ENCODE data around the gene CYP4A11. TPM values are rescaled to one million over a fixed set of nuclear protein-coding genes. Genes with fewer than 3 reads are reported as not detected.

CYP4A11 gene
- total RNA-seq, 1 experiment from 2014 or later, result not detected

DNA sequence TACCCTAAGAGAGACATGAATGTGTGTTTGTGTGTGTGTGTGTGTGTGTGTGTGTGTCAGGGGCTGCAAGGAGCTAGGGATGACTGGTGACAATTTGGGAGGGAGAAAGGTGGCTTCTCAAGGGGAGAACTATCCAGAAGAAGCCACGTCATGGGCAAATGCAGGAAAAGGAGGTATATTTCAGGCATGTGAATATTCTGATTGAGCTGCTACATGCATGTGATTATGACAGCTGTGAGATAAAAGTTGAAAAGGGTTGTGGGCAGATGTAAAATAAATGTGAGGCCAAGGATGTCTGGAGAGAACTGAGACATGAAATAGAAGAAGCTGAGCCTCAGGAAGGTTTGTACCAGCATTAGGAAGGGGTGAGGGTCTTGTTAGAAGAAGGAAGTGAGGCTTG is 4.5 kb downstream of the CYP4A11 start:
- Histone ChIP-seq H3K18ac (ENCODE audit: insufficient read length, low read depth, low read length) (no peak overlapping the region), H3K4ac (ENCODE audit: low read depth, low read length) (no peak overlapping the region), H3K9me3 (ENCODE audit: control insufficient read depth, low read depth, low read length) (no peaks in the 10 kb centered on the region), H3K4me2 (ENCODE audit: insufficient read depth, insufficient read length, low read length) (no peak overlapping the region), H4K91ac (ENCODE audit: insufficient read length, low read depth, low read length) (no peak overlapping the region), H2AK5ac (ENCODE audit: insufficient read length, low read length) (no peak overlapping the region), H2BK15ac (ENCODE audit: low read depth, low read length) (no peak overlapping the region), H2BK5ac (ENCODE audit: insufficient read length, low read length) (no peak overlapping the region), H4K20me1 (ENCODE audit: control insufficient read depth, insufficient read depth, insufficient read length) (no peaks in the 10 kb centered on the region), H3K56ac (ENCODE audit: insufficient read length, low read depth, low read length) (no peak overlapping the region), H2BK120ac (ENCODE audit: low read depth, low read length, poor library complexity, severe bottlenecking) (no peak overlapping the region), H3K27ac (ENCODE audit: insufficient read length, low read depth, low read length) (no peak overlapping the region), H2BK12ac (ENCODE audit: insufficient read length, low read depth, low read length) (no peak overlapping the region), H3T11ph (ENCODE audit: low read length) (no peak overlapping the region), H3K23me2 (ENCODE audit: insufficient read length, low read depth, low read length, poor library complexity, severe bottlenecking) (no peaks in the 10 kb centered on the region), H3K27me3 (ENCODE audit: insufficient read depth, low read length) (no peaks in the 10 kb centered on the region), H3K79me2 (ENCODE audit: insufficient read depth, low read length) (no peaks in the 10 kb centered on the region), H3K14ac (ENCODE audit: insufficient read depth, low read length) (no peak overlapping the region), H2BK20ac (ENCODE audit: low read depth, low read length, poor library complexity, severe bottlenecking) (no peak overlapping the region), H3K9ac (ENCODE audit: extremely low read depth, insufficient read length, low read length) (no peak overlapping the region), H2AFZ (ENCODE audit: low read length) (no peak overlapping the region), H3K4me1 (ENCODE audit: insufficient read depth, low read length) (no peaks in the 10 kb centered on the region), H4K5ac (ENCODE audit: insufficient read length, low read depth, low read length) (no peak overlapping the region), H3K23ac (ENCODE audit: insufficient read length, low read depth, low read length) (no peak overlapping the region), H4K8ac (replicated peaks; ENCODE audit: insufficient read length, low read depth, low read length) (no peak overlapping the region), H3K79me1 (ENCODE audit: insufficient read depth, low read depth, low read length, poor library complexity, severe bottlenecking) (no peaks in the 10 kb centered on the region)
- peaks cover 0 to 4% of the 10 kb centered on the region in 2 experiments; a peak in 2 of 4 replicates for H3K4me1 Mint-ChIP-seq
- no CpG with 5 or more reads among the region's 1 CpG for WGBS (ENCODE audit: extremely low coverage, insufficient read length, low lambda C conversion rate)
- H3K9me3 Mint-ChIP-seq, result no peaks in the 10 kb centered on the region
- DNase-seq, result no peak
- TF ChIP-seq, protein P1, sequence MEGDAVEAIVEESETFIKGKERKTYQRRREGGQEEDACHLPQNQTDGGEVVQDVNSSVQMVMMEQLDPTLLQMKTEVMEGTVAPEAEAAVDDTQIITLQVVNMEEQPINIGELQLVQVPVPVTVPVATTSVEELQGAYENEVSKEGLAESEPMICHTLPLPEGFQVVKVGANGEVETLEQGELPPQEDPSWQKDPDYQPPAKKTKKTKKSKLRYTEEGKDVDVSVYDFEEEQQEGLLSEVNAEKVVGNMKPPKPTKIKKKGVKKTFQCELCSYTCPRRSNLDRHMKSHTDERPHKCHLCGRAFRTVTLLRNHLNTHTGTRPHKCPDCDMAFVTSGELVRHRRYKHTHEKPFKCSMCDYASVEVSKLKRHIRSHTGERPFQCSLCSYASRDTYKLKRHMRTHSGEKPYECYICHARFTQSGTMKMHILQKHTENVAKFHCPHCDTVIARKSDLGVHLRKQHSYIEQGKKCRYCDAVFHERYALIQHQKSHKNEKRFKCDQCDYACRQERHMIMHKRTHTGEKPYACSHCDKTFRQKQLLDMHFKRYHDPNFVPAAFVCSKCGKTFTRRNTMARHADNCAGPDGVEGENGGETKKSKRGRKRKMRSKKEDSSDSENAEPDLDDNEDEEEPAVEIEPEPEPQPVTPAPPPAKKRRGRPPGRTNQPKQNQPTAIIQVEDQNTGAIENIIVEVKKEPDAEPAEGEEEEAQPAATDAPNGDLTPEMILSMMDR (conservative IDR thresholded peaks at IDR 0.05), result no peak
- H3K36me3 Mint-ChIP-seq (ENCODE audit: insufficient read depth in 1 of 3, low read depth in 3 of 3), result no peaks in the 10 kb centered on the region
- no peak overlapping the region for H3K4me3 Mint-ChIP-seq
- H3K27me3 Mint-ChIP-seq (ENCODE audit: low read depth), result no peaks in the 10 kb centered on the region; the same call in 1 of the 2 replicates
- no peak overlapping the region for H3K27ac Mint-ChIP-seq
